ENCODE results near the gene PTPRN2.

PTPRN2 gene

DNA sequence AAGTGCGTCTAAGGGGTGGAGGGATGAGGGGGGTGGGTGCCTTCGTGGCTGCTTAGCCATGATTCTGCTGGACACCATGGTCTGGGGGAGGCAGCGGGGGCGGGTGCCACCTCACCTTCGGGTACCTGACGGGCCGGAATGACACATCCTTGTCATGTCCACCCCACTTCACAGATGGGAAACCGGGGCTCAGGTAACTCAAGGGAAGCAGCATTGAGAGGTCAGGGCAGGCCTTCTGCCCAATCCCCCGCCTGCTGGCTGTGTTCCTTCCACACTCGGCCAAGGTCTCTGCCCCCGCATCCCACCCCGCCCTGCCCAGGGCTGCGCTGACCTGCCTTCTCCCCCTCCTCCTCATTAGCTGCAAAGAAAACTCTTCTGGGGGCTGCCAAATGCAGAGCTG, 598.0 kb downstream of the PTPRN2 start:
- no peak overlapping the region for H3K9ac ChIP-seq
- TF ChIP-seq, protein P1, sequence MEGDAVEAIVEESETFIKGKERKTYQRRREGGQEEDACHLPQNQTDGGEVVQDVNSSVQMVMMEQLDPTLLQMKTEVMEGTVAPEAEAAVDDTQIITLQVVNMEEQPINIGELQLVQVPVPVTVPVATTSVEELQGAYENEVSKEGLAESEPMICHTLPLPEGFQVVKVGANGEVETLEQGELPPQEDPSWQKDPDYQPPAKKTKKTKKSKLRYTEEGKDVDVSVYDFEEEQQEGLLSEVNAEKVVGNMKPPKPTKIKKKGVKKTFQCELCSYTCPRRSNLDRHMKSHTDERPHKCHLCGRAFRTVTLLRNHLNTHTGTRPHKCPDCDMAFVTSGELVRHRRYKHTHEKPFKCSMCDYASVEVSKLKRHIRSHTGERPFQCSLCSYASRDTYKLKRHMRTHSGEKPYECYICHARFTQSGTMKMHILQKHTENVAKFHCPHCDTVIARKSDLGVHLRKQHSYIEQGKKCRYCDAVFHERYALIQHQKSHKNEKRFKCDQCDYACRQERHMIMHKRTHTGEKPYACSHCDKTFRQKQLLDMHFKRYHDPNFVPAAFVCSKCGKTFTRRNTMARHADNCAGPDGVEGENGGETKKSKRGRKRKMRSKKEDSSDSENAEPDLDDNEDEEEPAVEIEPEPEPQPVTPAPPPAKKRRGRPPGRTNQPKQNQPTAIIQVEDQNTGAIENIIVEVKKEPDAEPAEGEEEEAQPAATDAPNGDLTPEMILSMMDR (IDR thresholded peaks at IDR 0.05), result no peak

DNA sequence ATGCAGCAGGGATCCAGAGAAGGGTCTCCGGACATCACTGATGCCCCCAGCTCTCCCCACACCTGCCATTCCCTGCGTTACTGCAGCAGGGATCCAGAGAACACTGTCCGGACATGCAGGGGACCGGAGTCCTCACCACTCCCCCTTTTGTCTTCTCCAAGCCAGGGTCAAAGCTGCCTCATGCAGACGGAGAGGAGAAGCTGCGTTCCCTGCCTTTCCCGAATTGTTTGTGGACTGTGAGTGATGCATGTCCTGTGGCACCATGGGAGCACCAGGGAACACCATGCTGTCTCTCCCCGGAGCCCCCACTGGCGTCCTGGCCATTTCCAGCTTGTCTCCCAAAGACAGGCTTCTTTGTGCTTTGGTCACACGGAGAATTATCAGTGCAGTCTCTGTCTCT, 599.7 kb downstream of the PTPRN2 start:
- H3K9ac ChIP-seq, result no peak overlapping the region
- H2AFZ ChIP-seq, result no peak overlapping the region
- H3K36me3 ChIP-seq (ENCODE audit: control insufficient read depth, insufficient read depth, low read length), result no peaks in the 10 kb centered on the region
- no peak overlapping the region for H3K27ac ChIP-seq
- no peaks in the 10 kb centered on the region for H3K4me1 ChIP-seq
- H3K4me2 ChIP-seq (ENCODE audit: low read length), result no peak overlapping the region
- TF ChIP-seq, protein P1 (IDR thresholded peaks at IDR 0.05), result no peak
- H3K79me2 ChIP-seq, result no peaks in the 10 kb centered on the region
- no peaks in the 10 kb centered on the region for H3K9me3 ChIP-seq (ENCODE audit: control insufficient read depth, low read length)
- H3K4me3 ChIP-seq (ENCODE audit: low read depth, low read length), result no peak overlapping the region
- no peaks in the 10 kb centered on the region for H3K27me3 ChIP-seq (ENCODE audit: control insufficient read depth, insufficient read depth, low read length)

More for the DNA sequence above, 598.0 kb downstream of the PTPRN2 start:
- Histone ChIP-seq H3K4me2 (ENCODE audit: low read length) (no peak overlapping the region), H3K36me3 (ENCODE audit: control insufficient read depth, insufficient read depth, low read length) (no peaks in the 10 kb centered on the region), H3K79me2 (no peaks in the 10 kb centered on the region), H3K4me3 (ENCODE audit: low read depth, low read length) (no peak overlapping the region), H3K27me3 (ENCODE audit: control insufficient read depth, insufficient read depth, low read length) (no peaks in the 10 kb centered on the region), H3K9me3 (ENCODE audit: control insufficient read depth, low read length) (no peaks in the 10 kb centered on the region), H2AFZ (no peak overlapping the region), H3K27ac (no peak overlapping the region), H3K4me1 (no peaks in the 10 kb centered on the region)

DNA sequence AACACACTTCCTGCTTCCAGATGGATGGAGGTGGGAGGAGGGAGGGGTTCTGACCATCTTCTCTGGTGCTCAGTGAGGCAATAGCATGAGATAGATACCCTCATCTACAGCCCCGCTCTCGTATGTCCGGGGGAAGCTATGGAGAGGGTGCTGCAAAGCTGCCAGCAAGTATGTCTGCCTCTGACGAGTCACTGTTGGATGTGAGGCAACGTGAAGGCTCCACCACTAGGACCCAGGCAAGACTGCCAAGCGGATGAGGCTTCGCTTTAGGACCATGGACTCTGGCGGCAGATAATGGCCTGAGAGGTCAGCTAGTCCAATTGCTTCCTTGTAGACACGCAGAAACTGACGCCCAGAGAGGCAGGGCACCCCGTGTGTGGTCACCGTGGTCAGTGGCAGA, 601.6 kb downstream of the PTPRN2 start:
- no peaks in the 10 kb centered on the region for H3K36me3 ChIP-seq (ENCODE audit: control insufficient read depth, insufficient read depth, low read length)

DNA sequence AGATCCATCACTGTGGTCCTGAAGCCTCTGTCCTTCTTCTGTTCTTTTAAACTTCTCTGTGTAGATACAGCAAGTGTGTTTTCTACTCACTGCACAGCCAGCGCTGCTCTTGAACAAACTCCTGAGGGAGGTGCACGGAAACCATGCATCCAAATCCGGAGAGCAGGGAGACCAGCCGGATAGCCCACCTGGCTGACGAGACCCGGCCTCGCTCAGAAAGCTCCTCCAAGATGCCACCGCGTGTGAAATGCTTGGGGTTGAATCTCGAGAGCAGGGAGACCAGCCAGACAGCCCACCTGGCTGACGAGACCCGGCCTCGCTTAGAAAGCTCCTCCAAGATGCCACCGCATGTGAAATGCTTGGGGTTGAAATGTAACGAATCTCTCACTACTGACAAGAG, 602.0 kb downstream of the PTPRN2 start:
- no peak overlapping the region for H3K4me2 ChIP-seq (ENCODE audit: low read length)
- H3K27me3 ChIP-seq (ENCODE audit: control insufficient read depth, insufficient read depth, low read length), result no peaks in the 10 kb centered on the region
- no peaks in the 10 kb centered on the region for H3K4me1 ChIP-seq
- no peak overlapping the region for H3K4me3 ChIP-seq (ENCODE audit: low read depth, low read length)
- H3K27ac ChIP-seq, result no peak overlapping the region
- TF ChIP-seq, protein P1 (IDR thresholded peaks at IDR 0.05), result no peak
- H3K9me3 ChIP-seq (ENCODE audit: control insufficient read depth, low read length), result no peaks in the 10 kb centered on the region
- H3K36me3 ChIP-seq (ENCODE audit: control insufficient read depth, insufficient read depth, low read length), result no peaks in the 10 kb centered on the region
- no peak overlapping the region for H3K9ac ChIP-seq
- no peaks in the 10 kb centered on the region for H3K79me2 ChIP-seq
- no peak overlapping the region for H2AFZ ChIP-seq

More for the DNA sequence above, 601.6 kb downstream of the PTPRN2 start:
- Histone ChIP-seq H3K9ac (no peak overlapping the region), H3K4me2 (ENCODE audit: low read length) (no peak overlapping the region), H3K4me3 (ENCODE audit: low read depth, low read length) (no peak overlapping the region), H3K9me3 (ENCODE audit: control insufficient read depth, low read length) (no peaks in the 10 kb centered on the region), H3K79me2 (no peaks in the 10 kb centered on the region), H2AFZ (no peak overlapping the region), H3K27ac (no peak overlapping the region), H3K4me1 (no peaks in the 10 kb centered on the region), H3K27me3 (ENCODE audit: control insufficient read depth, insufficient read depth, low read length) (no peaks in the 10 kb centered on the region)
- TF ChIP-seq, protein P1 (IDR thresholded peaks at IDR 0.05), result no peak

DNA sequence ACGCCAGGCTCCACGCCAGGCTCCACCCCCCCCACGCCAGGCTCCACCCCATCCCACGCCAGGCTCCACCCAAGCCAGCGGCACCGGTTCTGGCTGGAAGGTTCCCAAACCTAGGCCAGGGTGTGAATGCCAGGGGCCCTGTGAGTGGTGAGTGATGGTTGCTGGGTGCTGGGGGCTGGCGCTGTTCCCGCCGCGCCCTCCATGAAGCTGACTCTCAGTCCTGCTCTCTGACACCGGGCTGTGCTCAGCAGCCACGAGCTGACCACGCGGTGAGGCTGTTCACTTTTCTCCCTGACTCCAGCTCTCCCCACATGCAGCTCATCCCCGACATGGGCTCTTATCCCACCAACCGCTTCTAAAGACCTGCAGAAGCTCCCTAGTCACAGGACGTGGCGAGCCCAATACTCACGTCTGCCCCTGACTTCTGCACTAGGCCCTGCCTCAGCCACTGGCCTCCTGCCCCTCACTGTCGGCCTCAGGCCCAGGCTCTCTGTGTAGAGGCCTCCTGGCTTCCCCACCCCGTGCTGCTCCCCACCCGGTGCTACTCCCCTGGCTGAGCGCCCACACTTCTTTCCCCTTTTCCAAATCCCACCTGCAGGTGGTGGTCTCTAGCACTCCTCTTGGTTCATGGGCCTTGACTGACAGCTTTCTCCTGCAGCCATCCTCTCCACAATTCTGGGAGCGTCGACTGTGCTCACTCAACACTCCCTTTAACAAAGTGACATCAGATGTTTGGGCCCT, 603.0 kb downstream of the PTPRN2 start:
- Histone ChIP-seq H3K4me3 (ENCODE audit: low read depth, low read length) (no peak overlapping the region), H3K79me2 (no peaks in the 10 kb centered on the region), H3K9ac (no peak overlapping the region), H3K4me1 (no peaks in the 10 kb centered on the region), H3K9me3 (ENCODE audit: control insufficient read depth, low read length) (no peaks in the 10 kb centered on the region), H3K27ac (no peak overlapping the region), H3K36me3 (ENCODE audit: control insufficient read depth, insufficient read depth, low read length) (no peaks in the 10 kb centered on the region), H2AFZ (no peak overlapping the region), H3K4me2 (ENCODE audit: low read length) (no peak overlapping the region), H3K27me3 (ENCODE audit: control insufficient read depth, insufficient read depth, low read length) (no peaks in the 10 kb centered on the region)
- TF ChIP-seq, protein P1 (IDR thresholded peaks at IDR 0.05), result no peak

Measured in parathyroid adenoma (tissue), 2 donors.